Ectodermal cell (in vitro differentiated cells): Measurements from ENCODE around the gene GTF2F2.
"Not testable (repeated sequence)": the region's sequence is repeated elsewhere in the genome, so short reads cannot be mapped to it uniquely, and the experiment has no call there.

ENCODE experiments used
- H3K27ac ChIP-seq: 2 replicates; pipeline ENCODE4 v1.7.0; 2013; ENCODE audit warnings: mild to moderate bottlenecking, low read depth, low read length; ENCODE audit not compliant: insufficient read depth, poor library complexity, severe bottlenecking
- H3K27me3 ChIP-seq: 2 replicates; pipeline ENCODE4 v1.7.0; 2013; ENCODE audit warnings: mild to moderate bottlenecking, low read length; ENCODE audit not compliant: insufficient read depth, control insufficient read depth, poor library complexity, severe bottlenecking
- H3K36me3 ChIP-seq: one replicate; pipeline ENCODE4 v1.7.0; 2013; ENCODE audit warnings: low read length; ENCODE audit not compliant: control insufficient read depth, insufficient read depth
- H3K4me1 ChIP-seq: one replicate; pipeline ENCODE4 v1.7.0; 2013; ENCODE audit warnings: low read length; ENCODE audit not compliant: control insufficient read depth, insufficient read depth
- H3K4me3 ChIP-seq: 2 replicates; pipeline ENCODE4 v1.7.0; 2013; ENCODE audit warnings: low read depth, low read length, control low read depth; ENCODE audit not compliant: insufficient read depth
- H3K9me3 ChIP-seq: 2 replicates; pipeline ENCODE4 v1.7.0; 2013; ENCODE audit warnings: mild to moderate bottlenecking, low read length, moderate library complexity; ENCODE audit not compliant: control insufficient read depth
- WGBS, 2 experiments: methylation state at CpG; one replicate each; pipeline ENCODE4 v1.1.7; 2013; ENCODE audit warnings: missing lambda C conversion rate in 2 of 2; 5-methylcytosine and 5-hydroxymethylcytosine counted together

The GTF2F2 gene

GRCh38 chr13:45178349-45179162 lies 58.2 kb downstream of the GTF2F2 start:
- H3K4me3 ChIP-seq, result no peak overlapping the region
- no peaks in the 10 kb centered on the region for H3K4me1 ChIP-seq
- no peaks in the 10 kb centered on the region for H3K36me3 ChIP-seq
- no peaks in the 10 kb centered on the region for H3K9me3 ChIP-seq
- WGBS, 2 experiments, result 92 to 93% methylated on average over 2 of the region's 3 CpGs
- no peaks in the 10 kb centered on the region for H3K27me3 ChIP-seq
- no peak overlapping the region for H3K27ac ChIP-seq

DNA sequence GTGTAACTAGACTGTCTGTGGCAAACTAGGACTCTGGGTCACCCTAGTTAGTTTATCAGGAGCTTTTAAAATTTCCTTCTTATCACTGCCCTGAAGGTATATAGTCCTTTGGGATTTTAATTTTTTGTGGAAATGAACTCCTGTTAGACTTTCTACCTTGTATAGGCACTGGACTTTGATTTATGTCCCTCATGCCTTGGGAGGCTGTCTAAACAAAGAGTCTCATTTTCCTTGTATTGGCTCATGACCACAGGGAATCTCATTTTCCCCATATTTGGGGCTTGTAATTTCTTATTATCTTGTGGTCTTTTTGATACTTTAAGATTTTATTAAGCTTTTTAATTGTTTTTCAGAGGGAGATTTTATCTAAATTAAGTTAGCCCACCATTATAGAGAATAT lies 59.1 kb downstream of the GTF2F2 start:
- H3K9me3 ChIP-seq, result no peaks in the 10 kb centered on the region
- H3K4me1 ChIP-seq, result no peaks in the 10 kb centered on the region
- H3K4me3 ChIP-seq, result no peak overlapping the region
- H3K36me3 ChIP-seq, result no peaks in the 10 kb centered on the region
- no peak overlapping the region for H3K27ac ChIP-seq
- no peaks in the 10 kb centered on the region for H3K27me3 ChIP-seq

- Histone ChIP-seq H3K4me3 (no peak overlapping the region), H3K27me3 (no peaks in the 10 kb centered on the region), H3K9me3 (no peaks in the 10 kb centered on the region), H3K4me1 (no peaks in the 10 kb centered on the region), H3K27ac (no peak overlapping the region), H3K36me3 (no peaks in the 10 kb centered on the region)
- 100% methylated on average over 2 to 3 of the region's 3 CpGs for WGBS, 2 experiments
Observed at GRCh38 chr13:45180303-45180702, 60.0 kb downstream of the GTF2F2 start.

DNA sequence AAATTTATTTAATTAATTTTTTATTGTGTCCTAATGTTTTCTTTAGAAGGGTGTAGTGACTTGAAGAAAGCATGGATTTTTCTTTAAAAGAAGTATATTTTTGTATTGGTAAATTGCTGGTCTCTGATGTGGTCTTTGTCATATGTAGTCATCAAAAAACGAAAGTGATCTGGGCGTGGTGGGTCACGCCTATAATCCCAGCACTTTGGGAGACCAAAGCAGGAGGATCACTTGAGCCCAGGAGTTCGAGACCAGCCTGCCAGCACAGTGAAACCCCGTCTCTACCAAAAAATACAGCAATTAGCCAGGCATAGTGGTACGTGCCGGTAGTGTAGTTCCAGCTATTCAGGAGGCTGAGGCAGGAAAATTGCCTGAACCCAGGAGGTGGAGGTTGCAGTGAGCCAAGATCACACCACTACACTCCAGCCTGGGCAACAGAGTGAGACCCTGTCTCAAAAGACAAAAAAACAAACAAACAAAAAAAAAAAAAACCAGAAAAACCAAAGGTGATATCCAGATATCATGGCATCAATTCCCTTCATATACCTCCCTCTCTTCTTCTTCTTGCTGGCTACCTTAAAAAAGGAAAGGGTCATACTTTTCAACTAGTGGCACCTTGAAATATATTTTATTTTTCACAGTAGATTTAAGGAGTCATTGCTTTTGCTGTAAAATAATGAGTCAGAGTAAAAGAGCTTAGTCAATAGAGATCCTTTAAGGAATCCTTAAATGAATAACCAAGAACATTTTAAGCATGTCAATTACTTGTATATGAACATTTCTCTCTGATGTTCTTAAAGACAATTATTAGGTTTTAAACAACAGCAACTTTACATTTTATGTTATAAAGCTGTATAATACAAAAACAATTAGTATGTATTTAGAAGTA lies 60.6 kb downstream of the GTF2F2 start:
- no peaks in the 10 kb centered on the region for H3K4me1 ChIP-seq
- no peak overlapping the region for H3K4me3 ChIP-seq
- H3K27ac ChIP-seq, result no peak overlapping the region
- H3K27me3 ChIP-seq, result no peaks in the 10 kb centered on the region
- no peaks in the 10 kb centered on the region for H3K36me3 ChIP-seq
- WGBS, 2 experiments, result 95 to 96% methylated on average over 7 of the region's 7 CpGs
- no peaks in the 10 kb centered on the region for H3K9me3 ChIP-seq

GRCh38 chr13:45184693-45185092 lies 64.4 kb downstream of the GTF2F2 start:
- Histone ChIP-seq H3K27ac (no peak overlapping the region), H3K9me3 (no peaks in the 10 kb centered on the region), H3K4me1 (no peaks in the 10 kb centered on the region), H3K36me3 (no peaks in the 10 kb centered on the region), H3K27me3 (no peaks in the 10 kb centered on the region), H3K4me3 (no peak overlapping the region)
- 93 to 96% methylated on average over 4 to 5 of the region's 5 CpGs for WGBS, 2 experiments

- Histone ChIP-seq H3K9me3 (no peaks in the 10 kb centered on the region), H3K36me3 (no peaks in the 10 kb centered on the region), H3K4me3 (no peak overlapping the region), H3K4me1 (no peaks in the 10 kb centered on the region), H3K27me3 (no peaks in the 10 kb centered on the region), H3K27ac (no peak overlapping the region)
- WGBS, 2 experiments, result no CpG with 5 or more reads among the region's 2 CpGs
Observed at GRCh38 chr13:45185286-45185685, 65.0 kb downstream of the GTF2F2 start.

DNA sequence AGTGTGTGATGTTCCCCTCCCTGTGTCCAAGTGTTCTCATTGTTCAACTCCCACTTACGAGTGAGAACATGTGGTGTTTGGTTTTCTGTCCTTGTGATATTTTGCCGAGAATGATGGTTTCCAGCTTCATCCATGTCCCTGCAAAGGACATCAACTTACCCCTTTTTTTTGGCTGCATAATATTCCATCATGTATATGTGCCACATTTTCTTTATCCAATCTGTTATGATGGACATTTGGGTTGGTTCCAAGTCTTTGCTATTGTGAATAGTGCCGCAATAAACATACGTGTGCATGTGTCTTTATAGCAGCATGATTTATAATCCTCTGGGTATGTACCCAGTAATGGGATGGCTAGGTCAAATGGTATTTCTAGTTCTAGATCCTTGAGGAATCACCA lies 68.8 kb downstream of the GTF2F2 start:
- H3K9me3 ChIP-seq, H3K4me3 ChIP-seq, H3K27me3 ChIP-seq, H3K4me1 ChIP-seq, H3K36me3 ChIP-seq, H3K27ac ChIP-seq: not testable (repeated sequence)
- 96 to 98% methylated on average over 3 to 4 of the region's 4 CpGs for WGBS, 2 experiments

GRCh38 chr13:45189511-45189910 lies 69.2 kb downstream of the GTF2F2 start:
- not testable (repeated sequence) for H3K27me3 ChIP-seq

GRCh38 chr13:45191874-45192273 lies 71.6 kb downstream of the GTF2F2 start:
- Histone ChIP-seq H3K4me3 (no peak overlapping the region), H3K36me3 (no peaks in the 10 kb centered on the region), H3K27ac (no peak overlapping the region), H3K27me3 (no peaks in the 10 kb centered on the region), H3K9me3 (no peaks in the 10 kb centered on the region), H3K4me1 (no peaks in the 10 kb centered on the region)
- WGBS, 2 experiments, result 100% methylated on average over 1 of the region's 1 CpG; no CpG with 5 or more reads in 1 of the 2 experiments

More at GRCh38 chr13:45189511-45189910, 69.2 kb downstream of the GTF2F2 start:
- not testable (repeated sequence) for H3K36me3 ChIP-seq, H3K9me3 ChIP-seq, H3K4me3 ChIP-seq, H3K4me1 ChIP-seq, H3K27ac ChIP-seq

DNA sequence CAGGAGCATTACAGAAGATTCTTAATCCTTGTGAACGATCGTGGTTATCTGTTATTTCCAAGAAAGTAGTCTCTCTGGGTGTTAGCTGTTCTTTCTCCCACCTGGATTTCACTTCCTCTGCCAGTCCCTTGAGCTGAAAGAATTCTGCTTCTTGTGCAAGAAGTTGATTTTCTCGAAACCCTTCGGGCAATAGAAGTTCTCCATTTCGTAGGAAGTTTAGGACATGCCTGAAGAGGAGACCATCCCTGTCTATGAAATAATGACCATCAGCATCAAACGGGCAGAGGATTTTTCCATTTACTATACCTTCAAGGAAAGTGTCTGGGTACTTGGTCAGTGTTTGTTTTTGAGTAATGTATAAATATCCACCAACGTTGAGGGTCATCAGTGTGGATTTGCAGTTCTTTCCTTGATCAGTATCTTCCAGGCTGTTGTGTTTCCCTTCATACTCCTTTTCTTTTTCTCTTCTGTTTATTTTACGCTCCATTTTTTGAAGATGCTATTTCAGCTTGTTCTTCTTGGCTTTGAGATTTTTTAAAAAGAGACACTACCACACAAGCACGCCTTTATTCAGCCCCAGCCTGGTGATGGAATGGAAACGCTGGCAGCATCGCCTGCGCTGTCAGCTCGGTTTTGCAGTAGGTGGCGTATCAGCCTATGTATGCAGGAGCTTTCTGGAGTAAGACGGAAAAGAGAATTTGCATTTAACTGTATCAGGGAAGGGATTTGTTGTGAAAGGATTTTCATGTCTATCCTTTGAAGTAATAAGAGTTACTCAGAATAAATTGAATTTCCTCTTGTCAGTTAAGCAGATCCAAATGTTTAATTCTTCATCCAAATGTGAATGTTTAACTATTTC lies 74.0 kb downstream of the GTF2F2 start:
- Histone ChIP-seq H3K4me3 (no peak overlapping the region), H3K36me3 (no peaks in the 10 kb centered on the region), H3K4me1 (no peaks in the 10 kb centered on the region), H3K9me3 (no peaks in the 10 kb centered on the region), H3K27me3 (no peaks in the 10 kb centered on the region), H3K27ac (no peak overlapping the region)
- WGBS, 2 experiments, result 77 to 78% methylated on average over 14 to 15 of the region's 15 CpGs
